NCI-H460 (cell line): ENCODE data around the gene STN1. TPM values are rescaled to one million over a fixed set of nuclear protein-coding genes. Genes with fewer than 3 reads are reported as not detected.

Experiments used
- DNase-seq: peaks from one replicate; pipeline ENCODE4 v3.0.0-alpha.2; 2016; ENCODE audit warnings: low read depth; ENCODE audit errors: extremely low read depth
- total RNA-seq: library from RNA; depleted of rRNA; stranded (reverse); fragments of >200 nt; shearing (Covaris generic); gene quantifications from 2 replicates; pipeline ENCODE4 v1.2.3, GENCODE V29; 2014

The STN1 gene
- total RNA-seq, 1 experiment from 2014 or later = 27.6 TPM

DNA sequence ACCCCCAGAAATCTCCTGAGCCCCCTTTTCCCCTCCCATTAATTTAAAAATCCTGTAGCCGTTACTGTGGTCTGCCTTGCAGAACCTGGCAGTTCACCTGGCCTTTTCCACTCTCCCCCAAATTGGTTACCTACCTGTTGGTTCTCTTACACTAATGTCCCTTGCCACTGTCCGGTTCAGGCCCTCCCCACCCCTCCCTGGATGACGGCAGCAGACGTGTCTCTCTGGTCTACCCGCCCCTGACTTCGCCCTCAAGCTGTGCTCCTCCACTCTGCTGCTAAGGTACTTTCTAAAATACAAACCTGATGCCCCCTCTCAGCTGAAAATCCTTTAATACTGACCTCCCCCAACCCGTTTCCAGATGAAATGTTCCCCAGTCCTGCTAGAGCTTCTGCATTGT, 47.0 kb downstream of the STN1 start:
- no peak for DNase-seq

DNA sequence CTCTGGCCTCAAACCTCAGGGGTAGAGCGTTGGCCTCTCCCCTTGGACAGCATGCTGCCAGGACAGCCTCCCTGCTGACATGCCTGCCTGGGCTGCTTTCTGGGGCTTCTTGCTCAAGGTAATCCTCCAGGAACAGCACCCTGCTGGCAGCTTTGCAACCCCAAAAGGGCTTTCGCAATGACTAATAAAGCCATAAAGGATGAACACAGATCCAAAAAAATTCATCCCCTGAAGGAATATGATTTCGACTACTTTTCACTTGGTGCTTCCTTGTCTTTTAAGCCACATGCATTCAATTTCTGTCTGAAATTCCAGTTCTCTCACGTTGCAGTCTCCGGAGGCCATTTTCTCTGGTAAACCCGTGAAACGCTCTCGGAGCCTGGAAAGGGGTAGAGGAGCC, 47.5 kb downstream of the STN1 start:
- no peak for DNase-seq

DNA sequence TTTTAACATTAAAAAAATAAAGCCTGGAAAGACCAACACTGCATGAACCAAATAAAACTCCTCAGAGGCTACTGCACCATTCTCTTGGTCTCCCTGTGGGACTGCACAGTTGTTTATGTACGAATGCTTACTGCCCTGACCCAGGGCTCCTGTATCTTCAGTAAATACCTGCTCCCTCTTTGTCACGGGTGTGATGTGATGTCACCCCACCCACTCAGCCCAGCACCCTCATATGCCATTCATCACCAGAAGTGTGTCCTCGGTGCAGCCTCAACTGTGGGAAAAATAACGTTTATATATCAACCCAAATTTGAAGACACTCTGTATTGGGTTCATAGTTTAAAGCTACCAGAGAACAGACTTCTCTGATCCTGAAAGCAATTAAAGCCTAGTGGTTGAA, 48.6 kb downstream of the STN1 start:
- no peak for DNase-seq

DNA sequence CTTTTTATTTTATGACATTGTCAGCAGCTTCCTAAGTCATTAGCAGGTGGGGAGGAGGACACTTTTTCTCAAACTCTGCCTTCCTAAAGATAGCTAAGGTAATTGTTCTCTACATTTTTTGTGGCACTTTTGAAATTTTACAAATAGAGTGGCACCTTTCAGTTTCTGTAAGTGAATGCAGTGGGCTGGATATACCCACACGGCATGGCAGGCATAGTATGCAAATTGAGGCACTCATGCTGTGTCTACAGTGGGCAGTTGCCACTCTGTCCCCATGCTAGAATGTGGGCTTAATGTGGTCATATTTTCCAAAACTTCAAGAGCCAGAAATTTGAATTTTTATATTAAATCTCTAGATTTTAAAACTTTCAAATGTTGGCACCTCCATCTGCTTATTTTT, 49.8 kb downstream of the STN1 start:
- no peak for DNase-seq

DNA sequence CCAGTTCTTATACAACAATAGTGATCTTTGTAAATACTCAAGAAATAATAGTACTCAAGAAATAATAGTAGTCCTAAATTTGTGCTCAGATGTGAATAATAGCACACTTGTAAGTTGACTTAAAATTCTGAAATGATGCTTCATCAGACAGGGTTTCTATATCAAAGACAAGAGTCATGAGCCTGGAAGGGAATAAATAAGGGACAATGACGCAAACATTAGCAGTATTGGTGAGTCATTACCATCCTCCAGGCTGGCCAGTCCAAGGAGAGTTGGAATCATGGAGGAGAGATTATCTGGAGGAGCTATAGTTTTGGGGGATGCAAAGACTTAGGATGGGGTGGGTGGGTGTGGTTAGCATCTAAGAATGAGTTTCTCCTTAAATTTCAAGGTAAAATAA, 56.5 kb downstream of the STN1 start:
- DNase-seq = no peak

DNA sequence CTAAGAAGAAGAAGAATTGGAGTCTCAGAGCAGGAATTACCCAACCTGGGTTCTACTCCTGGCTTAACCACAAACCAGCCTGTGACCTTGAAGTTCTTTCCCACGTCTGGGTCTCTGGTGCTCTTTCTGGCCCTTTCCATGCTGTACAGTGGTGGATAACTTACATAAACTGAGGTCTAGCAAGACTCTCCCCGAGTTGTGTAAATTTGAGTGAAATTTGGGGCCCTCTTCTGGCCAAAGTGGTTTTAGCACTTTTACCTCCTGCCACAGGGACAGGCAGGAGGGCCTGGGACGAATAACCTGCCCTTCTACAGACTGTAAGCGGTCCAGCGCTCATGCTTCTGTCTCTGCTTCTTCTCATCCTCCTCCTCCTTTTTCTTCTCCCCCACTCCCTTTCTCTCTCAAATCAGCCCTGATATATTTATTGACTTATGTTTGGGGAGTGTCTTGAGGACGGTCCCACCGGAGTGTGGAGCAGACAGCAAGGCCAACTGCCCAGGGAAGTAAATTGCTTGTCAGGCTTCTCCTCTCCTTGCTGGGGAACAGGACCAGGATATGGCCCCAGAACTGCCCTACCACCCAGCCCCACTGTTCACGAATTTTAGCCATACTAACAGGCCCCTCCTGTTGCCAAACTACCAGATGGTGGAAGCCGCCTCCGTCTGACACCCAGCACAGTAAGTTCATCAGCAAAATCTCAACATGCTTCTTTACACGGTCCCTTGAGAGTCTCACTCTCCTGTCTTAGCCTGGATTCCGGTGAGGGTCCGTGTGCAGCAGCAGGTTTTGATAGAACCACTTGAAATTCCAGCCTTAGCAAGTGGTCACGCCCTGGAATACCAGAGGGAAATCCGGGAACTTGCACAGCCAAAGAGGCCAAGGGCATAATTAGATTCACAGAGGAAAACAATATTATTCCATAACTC, 58.6 kb downstream of the STN1 start:
- DNase-seq = peak; percentile 53

DNA sequence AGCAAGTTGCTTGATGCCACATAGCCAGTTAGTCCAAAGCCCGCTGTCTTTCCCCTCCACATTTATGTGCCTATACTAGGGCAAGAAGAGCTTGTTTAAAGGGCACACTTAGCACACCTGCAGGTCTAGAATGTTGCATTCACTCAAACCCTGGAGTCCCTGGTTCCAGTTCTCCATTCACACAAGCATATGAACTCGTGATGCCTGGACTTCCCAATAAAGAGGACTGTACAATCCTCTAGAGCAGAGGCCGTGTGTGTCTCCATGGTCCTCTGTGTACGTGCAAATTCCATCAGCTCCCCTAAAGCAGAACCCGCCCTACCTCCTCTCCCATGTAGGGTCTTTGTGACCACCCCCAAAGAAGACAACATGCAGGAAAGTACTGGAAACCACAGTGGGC, 59.6 kb downstream of the STN1 start:
- DNase-seq = no peak

DNA sequence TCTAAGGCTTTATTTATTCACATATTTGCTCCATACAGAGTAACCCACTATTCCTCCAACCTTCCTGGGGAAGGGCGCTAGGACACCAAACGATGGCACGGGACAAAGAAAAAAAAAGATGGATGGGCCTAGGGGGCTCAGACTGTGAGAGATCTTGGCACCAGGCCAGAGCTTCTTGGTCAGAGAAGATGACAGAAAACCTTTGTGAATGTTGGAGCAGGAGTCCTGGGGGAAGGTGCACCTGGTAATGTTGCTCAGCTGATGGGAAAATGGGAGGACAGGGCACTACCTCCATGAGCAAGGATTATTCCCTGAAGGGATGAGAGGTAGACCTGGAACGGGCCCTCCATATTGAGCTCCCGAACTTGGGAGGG, 61.2 kb downstream of the STN1 start:
- DNase-seq = no peak

DNA sequence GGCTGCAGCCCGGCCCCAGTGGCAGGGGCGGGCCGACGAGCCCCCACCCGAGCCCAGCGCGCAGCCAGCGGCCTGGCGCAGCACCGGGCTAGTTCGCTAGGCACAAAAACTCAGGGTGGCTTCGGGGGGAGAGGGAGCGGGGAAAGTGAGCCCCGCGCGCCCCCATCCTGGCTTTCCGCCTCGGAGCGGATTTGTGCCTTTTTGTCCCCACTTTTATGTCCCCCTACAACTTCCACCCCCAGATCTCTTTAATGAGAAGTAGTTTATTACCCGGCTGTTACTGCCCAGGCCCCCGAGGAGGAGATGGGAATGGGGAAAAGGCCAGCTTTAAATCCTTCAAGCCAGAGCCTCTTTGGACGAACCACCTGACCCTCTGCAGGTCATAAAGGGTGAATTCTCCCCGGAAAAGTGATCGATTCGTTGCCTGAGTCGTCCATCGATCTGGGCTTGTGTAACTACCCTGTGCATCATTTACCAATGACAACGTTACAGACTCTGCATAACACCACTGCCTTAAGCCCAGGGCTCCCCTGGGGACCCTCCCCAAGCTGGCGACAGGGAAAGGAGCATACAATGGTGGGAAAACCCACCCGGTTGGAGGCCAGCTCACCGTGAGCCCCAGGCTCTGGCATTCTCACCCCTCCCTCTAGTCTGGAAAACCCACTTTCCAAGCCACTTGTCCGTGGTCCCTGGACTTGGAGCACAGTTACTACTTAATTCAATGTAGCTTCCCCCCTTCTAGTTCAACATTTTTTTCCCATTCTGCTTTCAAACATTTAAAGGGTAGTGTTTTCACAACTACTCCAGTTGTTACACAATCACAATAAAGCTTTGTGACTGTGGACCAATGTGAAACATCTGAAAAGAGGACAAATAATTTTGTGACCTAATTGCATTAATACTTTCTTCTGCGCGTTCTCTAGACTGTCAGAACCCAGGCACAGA, 61.9 kb downstream of the STN1 start:
- no peak for DNase-seq

DNA sequence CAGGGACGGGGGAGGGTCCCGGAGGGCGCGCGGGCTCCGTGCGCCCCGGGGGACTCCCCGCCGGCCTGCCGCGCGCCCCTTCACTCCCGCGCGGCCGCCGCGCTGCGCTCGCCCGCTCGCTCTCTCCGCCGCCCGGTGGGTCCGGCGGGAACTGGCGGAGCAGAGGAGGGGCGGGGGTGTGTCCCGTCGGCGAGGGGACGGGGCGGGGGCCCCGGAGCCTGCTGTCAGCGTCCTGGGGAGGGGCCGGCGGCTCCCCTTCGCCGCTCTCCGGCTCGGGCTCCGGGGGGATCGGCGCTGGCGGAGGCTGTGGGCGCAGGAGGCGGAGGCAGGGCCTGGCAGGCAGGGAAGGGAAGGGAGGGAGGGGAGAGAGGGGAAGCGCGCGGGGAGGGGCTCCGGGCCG, 62.6 kb downstream of the STN1 start, which contains the start of gene SH3PXD2A:
TSS of gene SH3PXD2A (minus strand) at position 153 of the 400 bp plus-strand sequence. CDS start 310 bp downstream, outside the sequence.
- no peak for DNase-seq

DNA sequence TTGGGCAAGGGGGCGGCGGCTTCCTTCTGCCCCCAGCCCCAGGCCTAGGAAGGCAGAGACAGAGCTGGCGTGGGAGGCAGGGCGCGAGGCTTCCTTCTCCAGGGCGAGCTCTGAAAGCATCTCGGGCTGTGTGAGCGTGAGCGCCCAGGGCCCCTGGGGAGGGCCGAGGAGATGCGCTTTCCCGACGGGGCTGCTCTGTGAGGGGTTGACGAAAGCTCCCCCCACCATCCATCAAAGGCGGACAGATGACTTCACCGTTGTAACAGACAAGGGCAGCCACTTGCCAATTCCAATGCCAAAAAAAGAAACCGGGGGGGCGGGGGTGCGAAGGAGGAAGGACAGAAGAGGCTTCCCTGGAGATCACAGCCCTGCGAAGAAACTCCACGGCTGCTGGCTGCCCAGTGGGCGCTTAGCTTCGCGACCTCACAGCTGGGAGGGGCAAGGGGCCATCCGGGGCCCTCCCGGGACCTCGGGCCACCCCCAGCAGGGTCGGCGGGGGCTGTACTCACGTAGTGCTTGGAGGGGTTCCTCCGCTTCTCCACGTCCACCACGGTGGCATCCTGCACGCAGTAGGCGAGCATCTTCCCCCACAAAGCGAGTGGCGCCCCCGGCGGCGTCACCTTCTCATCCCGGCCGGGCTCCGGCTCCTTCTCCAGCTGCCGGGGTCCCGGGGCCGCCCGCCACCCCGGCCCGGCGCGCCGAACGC, 63.1 kb downstream of the STN1 start:
- no peak for DNase-seq

DNA sequence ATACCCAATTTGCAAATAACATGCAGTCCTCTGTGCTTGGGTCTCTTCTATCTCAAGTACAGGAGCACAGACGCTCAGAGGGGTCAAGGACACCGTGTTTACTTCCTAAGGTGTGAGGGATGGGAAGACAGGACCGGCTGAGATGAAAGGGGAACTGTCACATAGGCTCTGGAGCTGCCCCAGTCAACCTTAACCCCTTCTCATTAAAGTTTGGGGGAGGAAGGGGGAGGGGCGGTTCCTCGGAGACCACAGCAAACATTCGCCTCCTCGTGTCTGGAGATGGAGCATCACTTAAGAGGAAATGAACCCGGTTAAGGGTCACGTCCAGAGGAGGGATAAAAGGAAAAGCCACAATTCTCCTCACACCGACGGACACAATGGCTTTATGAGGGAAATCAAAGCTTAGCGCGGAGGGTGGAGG, 63.7 kb downstream of the STN1 start:
- DNase-seq = no peak

DNA sequence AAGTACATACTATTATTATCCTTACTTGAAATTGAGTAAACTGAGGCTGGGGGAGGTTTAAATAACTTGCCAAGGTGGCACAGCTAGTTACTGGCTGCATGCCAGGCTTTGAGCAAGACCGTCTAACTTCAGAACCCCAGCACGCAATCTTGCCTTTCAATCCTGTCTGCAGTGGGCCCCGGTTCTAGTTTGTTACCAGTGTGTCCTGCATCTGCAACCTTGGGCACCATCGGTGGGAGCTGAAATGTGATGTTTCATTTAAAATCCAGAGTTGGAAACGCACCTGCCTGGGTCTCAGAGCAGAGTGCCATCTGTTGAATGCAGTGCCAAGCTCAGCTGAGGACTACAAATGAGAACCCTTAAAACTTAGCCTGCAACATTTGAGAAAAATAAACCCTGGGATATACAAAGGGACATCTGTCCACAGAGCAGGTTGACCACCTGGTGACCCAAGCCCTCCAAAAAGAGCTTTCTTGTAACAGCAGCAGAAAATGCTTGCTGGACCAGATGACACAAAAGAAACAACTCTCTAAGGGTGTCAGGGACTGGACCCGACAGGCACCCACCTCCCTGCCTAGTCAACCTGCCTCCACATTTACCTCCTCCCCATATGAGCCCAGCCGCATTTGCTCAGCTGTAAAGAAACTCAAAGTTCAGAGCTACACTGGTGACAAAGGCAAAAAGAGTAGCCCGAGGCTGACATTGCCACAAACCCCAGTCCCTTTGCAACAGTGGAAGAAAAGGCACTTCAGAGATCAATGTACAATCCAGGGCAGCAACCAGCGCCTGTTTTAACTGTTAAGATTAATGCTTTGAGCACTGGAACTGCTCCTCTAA, 64.3 kb downstream of the STN1 start:
- no peak for DNase-seq

DNA sequence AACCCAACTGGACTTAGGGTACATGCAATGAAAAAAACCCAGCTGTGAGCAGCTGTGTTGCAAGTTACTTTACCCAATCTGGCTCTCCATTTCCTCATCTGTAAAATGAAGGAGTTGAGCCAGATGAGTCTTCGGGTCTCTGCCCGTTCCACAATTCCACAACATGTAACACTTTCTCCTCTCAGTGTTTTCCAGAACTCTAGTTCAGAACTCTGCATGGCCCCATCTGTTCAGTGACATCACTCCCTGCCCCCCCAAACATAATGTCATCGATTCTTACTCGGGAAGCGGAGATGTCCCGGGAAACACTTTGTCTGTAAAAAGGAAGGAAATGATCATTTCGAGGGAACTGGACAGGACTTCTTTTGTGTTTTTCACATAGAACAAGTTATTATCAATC, 65.1 kb downstream of the STN1 start:
- DNase-seq = no peak

DNA sequence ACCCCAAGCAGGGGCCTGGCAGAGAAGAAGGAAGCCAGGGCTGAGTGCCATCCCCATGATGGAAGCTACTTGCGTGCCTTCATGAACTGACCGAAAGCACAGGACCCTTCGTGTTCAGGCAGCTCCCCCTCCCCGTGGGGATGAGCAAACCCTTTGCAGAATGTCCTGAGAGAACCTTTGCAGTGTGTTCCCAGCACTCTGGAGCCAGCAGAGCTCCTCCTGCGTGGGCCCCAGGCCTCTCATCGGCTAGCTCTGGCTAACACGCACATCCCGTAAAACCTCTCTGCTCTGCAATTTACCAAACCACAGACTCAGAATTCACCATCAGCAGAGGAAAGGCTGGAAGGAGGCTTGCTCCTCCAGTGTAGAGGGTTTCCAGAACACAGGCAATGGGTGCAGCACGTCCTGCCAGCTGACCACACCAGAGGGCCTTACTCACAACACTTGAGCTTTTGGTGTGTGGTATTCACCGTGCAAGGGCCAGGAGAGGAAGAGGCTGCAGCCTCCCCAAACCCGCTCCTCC, 65.7 kb downstream of the STN1 start:
- DNase-seq = no peak

DNA sequence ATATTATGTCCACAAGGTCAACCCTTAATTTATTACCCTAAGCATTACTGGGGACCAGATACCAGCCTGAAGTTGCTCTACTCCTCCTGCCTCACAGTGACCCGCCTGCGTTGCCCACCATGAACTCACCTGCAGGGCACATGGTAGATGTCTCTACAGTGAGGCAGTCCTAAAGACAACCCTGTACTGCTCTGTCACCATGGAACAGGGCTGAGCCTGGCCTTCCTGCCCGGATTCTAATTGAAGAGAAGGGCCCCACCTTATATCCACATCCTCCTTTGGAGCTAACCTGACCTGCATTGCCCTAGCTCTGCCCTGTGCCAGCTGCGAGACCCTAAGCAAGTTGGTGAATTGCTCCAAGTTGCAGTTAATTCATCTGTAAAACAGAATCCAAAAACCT, 66.7 kb downstream of the STN1 start:
- DNase-seq = no peak

DNA sequence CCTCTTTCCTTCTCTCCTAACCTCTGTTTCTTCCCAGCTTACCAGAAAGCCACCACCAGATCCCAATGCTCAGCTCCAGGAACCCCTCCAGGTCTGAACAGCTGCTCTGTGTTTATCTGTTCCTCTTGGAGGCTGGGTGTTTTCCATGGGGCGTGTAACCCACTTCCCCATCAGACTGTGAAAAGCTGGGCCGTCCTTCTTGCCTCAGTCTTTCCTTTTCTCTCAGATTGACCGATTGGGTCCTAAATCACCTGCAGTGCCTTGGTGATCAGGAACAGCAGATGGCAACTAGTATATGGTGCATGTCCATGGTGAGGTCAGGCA, 67.5 kb downstream of the STN1 start:
- no peak for DNase-seq

DNA sequence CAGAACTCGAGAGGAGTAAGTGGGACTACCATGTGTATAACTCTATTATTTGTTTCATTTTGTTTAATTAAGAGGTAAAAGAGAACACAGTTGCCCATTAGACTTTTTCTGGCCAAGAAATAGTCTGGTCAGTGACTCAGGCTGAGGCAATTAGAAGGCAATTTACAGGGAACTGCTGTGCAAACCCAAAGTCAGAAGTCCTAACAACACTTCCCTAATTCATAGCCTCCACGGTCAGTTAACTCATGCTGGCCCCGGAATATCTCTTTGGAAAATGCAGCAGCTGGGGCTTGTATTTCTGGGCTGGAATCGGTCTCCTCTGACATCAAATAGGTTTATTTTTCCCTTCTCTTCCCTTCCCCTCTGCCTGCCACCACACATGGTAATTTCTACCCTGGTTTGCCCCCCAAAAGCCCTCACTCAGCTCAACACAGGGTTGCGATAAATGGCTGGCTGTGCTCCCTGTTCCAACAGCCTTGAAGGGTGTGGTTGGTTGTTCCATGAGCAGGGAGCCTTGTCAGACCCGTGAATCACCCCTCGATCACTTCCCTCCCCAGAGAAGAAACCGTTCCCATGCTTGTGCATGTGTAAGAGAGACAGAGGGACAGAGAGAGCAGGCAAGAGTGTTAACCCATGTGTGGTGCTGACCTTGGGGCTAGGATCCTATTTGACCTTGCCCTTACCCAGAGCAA, 68.0 kb downstream of the STN1 start:
- DNase-seq = no peak

DNA sequence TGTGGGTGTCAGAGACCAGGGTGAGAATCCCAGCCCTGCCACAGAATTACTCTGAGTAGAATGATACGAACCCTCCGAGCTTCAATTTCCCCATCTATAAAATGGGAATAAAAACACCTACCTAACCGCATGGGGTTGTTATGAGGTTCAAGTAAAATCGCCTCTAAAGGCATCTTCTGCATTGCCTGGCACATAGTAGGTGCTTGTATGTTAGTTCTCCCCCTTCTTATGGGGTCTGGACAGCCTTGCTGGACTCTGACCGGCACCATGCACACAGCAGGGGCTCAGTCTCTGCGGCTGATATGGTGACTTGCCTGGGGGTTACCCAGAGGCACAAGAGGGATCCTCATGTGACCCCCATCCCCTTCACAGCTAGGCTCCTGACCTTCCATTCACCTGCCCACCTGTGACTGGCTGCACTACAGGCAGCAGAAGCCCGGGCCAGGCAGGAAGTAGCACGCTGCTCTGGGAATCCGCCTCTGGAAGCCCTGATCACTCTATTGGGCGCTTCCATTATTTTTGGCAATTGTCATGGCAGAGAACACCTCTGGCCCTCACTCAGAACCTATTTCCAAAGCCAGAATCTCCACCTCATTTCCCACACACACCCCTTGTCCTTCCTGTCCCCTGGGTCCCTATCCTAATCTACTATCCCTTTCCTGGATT, 68.6 kb downstream of the STN1 start:
- no peak for DNase-seq
